Glutamatergic neuron (in vitro differentiated cells): ENCODE data around the gene PRR33. TPM values are rescaled to one million over a fixed set of nuclear protein-coding genes. Genes with fewer than 3 reads are reported as not detected.

Source experiments
- DNase-seq: peaks from one replicate; pipeline ENCODE4 v3.0.0; 2022
- H3K27ac Mint-ChIP-seq: one replicate; pipeline ENCODE4 v1.8.0; 2020; ENCODE audit warnings: mild to moderate bottlenecking, mixed read lengths, inconsistent platforms; ENCODE audit not compliant: unreplicated experiment
- H3K27me3 Mint-ChIP-seq: one replicate; pipeline ENCODE4 v1.8.0; 2020; ENCODE audit warnings: mild to moderate bottlenecking, moderate library complexity, mixed read lengths, inconsistent platforms; ENCODE audit not compliant: unreplicated experiment
- H3K36me3 Mint-ChIP-seq: one replicate; pipeline ENCODE4 v1.8.0; 2020; ENCODE audit warnings: mild to moderate bottlenecking, mixed read lengths, inconsistent platforms; ENCODE audit not compliant: unreplicated experiment
- H3K4me1 Mint-ChIP-seq: one replicate; pipeline ENCODE4 v1.8.0; 2020; ENCODE audit warnings: mild to moderate bottlenecking, low read depth, mixed read lengths, inconsistent platforms; ENCODE audit not compliant: unreplicated experiment
- H3K4me3 Mint-ChIP-seq: one replicate; pipeline ENCODE4 v1.8.0; 2020; ENCODE audit warnings: mild to moderate bottlenecking, mixed read lengths, inconsistent platforms; ENCODE audit not compliant: unreplicated experiment
- H3K9me3 Mint-ChIP-seq: one replicate; pipeline ENCODE4 v1.8.0; 2020; ENCODE audit warnings: mild to moderate bottlenecking, moderate library complexity, mixed read lengths, inconsistent platforms; ENCODE audit not compliant: unreplicated experiment
- total RNA-seq: library from RNA; stranded (reverse); fragmentation: NEBNext Ultra II Directional; extraction: Animal tissue kit (Norgen Biotek cat#: 25700); gene quantifications from one replicate; pipeline ENCODE4 v1.2.1, GENCODE V29; 2021; ENCODE audit not compliant: unreplicated experiment
- TF ChIP-seq, protein P1 (sequence below): fragments of 200-600 bp; sonication (generic); IDR thresholded peaks from one replicate; pipeline ENCODE4 v1.5.0; 2021; ENCODE audit not compliant: partially characterized antibody, unreplicated experiment

Gene PRR33
- total RNA-seq, 1 donor from 2014 or later: not detected

DNA sequence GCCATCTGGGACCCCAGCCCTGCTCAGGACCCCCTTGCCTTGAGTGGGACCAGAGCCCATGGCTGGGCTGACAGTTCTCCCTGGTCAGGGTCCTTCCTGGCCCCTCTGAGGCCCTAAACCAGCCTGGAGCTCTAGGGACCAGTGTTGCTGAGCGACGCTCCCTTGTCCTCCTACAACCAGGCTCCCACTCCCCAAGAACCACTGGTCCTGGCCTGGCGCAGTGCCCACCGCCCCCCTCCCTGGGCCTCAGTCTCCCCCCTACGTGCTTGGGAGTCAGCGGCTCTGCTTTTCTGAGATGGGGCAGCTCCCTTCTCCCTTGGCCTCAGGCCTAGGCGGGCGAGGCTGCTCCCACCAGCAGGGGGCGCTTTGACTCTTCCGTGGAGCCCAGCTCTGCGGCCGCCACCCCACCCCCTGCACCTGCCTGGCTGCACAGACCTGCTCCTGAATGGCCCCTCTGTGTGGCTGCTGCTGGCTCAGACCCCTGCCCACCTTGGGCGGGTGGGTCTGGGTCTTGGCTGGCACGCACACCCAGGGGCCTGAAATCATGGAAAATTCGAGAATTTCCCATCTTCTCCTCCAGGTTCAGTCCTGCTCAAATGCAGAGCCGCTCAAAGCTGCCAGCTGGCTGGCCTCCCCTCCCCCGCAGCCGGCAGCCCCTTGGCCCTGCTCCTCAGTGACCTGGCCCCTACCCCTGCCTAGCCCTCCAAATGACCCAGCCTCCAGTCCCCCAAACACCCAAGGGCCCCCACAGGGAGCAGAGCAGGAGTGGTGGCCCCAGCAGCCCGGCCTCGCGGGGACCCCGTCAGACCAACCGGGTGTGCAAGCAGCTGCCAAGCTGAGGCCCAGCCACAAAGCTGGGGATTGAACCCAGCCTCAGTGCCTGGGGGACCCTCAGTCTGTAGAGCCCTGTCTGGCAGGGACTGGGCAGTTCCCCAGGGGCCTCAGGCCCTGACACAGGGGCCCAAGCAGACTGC lies 9.1 kb downstream of the PRR33 start:
- no peaks in the 10 kb centered on the region for H3K9me3 Mint-ChIP-seq
- H3K27me3 Mint-ChIP-seq: peaks cover 2% of the 10 kb centered on the region
- no peak overlapping the region for H3K4me3 Mint-ChIP-seq
- H3K27ac Mint-ChIP-seq: no peak overlapping the region
- DNase-seq: peak; percentile 91
- TF ChIP-seq, protein P1, sequence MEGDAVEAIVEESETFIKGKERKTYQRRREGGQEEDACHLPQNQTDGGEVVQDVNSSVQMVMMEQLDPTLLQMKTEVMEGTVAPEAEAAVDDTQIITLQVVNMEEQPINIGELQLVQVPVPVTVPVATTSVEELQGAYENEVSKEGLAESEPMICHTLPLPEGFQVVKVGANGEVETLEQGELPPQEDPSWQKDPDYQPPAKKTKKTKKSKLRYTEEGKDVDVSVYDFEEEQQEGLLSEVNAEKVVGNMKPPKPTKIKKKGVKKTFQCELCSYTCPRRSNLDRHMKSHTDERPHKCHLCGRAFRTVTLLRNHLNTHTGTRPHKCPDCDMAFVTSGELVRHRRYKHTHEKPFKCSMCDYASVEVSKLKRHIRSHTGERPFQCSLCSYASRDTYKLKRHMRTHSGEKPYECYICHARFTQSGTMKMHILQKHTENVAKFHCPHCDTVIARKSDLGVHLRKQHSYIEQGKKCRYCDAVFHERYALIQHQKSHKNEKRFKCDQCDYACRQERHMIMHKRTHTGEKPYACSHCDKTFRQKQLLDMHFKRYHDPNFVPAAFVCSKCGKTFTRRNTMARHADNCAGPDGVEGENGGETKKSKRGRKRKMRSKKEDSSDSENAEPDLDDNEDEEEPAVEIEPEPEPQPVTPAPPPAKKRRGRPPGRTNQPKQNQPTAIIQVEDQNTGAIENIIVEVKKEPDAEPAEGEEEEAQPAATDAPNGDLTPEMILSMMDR: peak; percentile 97
- H3K4me1 Mint-ChIP-seq: peaks cover under 1% of the 10 kb centered on the region
- H3K36me3 Mint-ChIP-seq: no peaks in the 10 kb centered on the region

- Mint-ChIP-seq H3K27ac (no peak overlapping the region), H3K27me3 (peaks cover 4% of the 10 kb centered on the region), H3K4me1 (peaks cover 1% of the 10 kb centered on the region), H3K36me3 (no peaks in the 10 kb centered on the region), H3K4me3 (no peak overlapping the region), H3K9me3 (no peaks in the 10 kb centered on the region)
- TF ChIP-seq, protein P1: no peak
- no peak for DNase-seq
Observed at GRCh38 chr11:1881442-1882264, 10.0 kb downstream of the PRR33 start.

GRCh38 chr11:1880746-1881441 lies 10.8 kb downstream of the PRR33 start:
- TF ChIP-seq, protein P1: no peak
- H3K36me3 Mint-ChIP-seq: no peaks in the 10 kb centered on the region
- no peak for DNase-seq
- H3K27me3 Mint-ChIP-seq: peaks cover 4% of the 10 kb centered on the region
- H3K27ac Mint-ChIP-seq: no peak overlapping the region
- no peak overlapping the region for H3K4me3 Mint-ChIP-seq
- H3K4me1 Mint-ChIP-seq: peaks cover 1% of the 10 kb centered on the region
- H3K9me3 Mint-ChIP-seq: no peaks in the 10 kb centered on the region

GRCh38 chr11:1879941-1880720 lies 11.6 kb downstream of the PRR33 start:
- Mint-ChIP-seq H3K27me3 (peaks cover 4% of the 10 kb centered on the region), H3K4me1 (peaks cover 1% of the 10 kb centered on the region), H3K4me3 (no peak overlapping the region), H3K36me3 (no peaks in the 10 kb centered on the region), H3K9me3 (peaks cover 2% of the 10 kb centered on the region), H3K27ac (no peak overlapping the region)
- TF ChIP-seq, protein P1: no peak
- no peak for DNase-seq
